PC-3 (cell line): ENCODE results near the gene LRP1B. TPM values are rescaled to one million over a fixed set of nuclear protein-coding genes. Genes with fewer than 3 reads are reported as not detected.

Source experiments
- ATAC-seq: fragments of 200-7000 bp; cut with Tn5 transposase; 2 replicates; pipeline ENCODE4 v1.9.1; 2020; ENCODE audit warnings: mild to moderate bottlenecking, moderate library complexity
- BruUV-seq: library from RNA; stranded (reverse); fragments of 400-500 nt; replicated peaks from 2 replicates; lab custom pipeline; 2021; lab: Mats Ljungman, UMichigan
- CTCF ChIA-PET: fragments of 300-600 bp; sonication (Branson Sonifier 250); formaldehyde crosslinking; loops from one replicate; lab custom pipeline; 2022; ENCODE audit warnings: antibody characterized with exemption; lab: Charles Lee
- POLR2A ChIA-PET: fragments of 300-600 bp; sonication (Branson Sonifier 250); formaldehyde crosslinking; loops from one replicate; lab custom pipeline; 2022; ENCODE audit warnings: antibody characterized with exemption; ENCODE audit not compliant: unreplicated experiment; lab: Charles Lee
- DNase-seq: peaks from one replicate; pipeline ENCODE4 v3.0.0-alpha.2; 2015
- H2AFZ ChIP-seq: fragments of 300-600 bp; sonication (generic); 2 replicates; pipeline ENCODE4 v1.6.0; 2016; ENCODE audit warnings: antibody characterized with exemption, low read length
- H3F3A ChIP-seq: fragments of 300-600 bp; sonication (generic); one replicate; pipeline ENCODE4 v1.6.0; 2017; ENCODE audit warnings: antibody characterized with exemption, low read length, control low read depth, mild to moderate bottlenecking; ENCODE audit not compliant: unreplicated experiment
- H3K27ac ChIP-seq: fragments of 300-600 bp; sonication (generic); 2 replicates; pipeline ENCODE4 v1.5.1; 2016; ENCODE audit warnings: mild to moderate bottlenecking, low read length
- H3K27me3 ChIP-seq: fragments of 300-600 bp; sonication (generic); 2 replicates; pipeline ENCODE4 v1.6.1; 2016; ENCODE audit warnings: low read length, mixed read lengths
- H3K36me3 ChIP-seq: fragments of 300-600 bp; sonication (generic); 2 replicates; pipeline ENCODE4 v1.6.1; 2016; ENCODE audit warnings: low read depth, mixed run types, low read length, mixed read lengths
- H3K4me1 ChIP-seq: fragments of 300-600 bp; sonication (generic); 2 replicates; pipeline ENCODE4 v1.5.1; 2016; ENCODE audit warnings: low read length; ENCODE audit not compliant: insufficient read depth
- H3K4me2 ChIP-seq: fragments of 300-600 bp; sonication (generic); 2 replicates; pipeline ENCODE4 v1.6.0; 2016; ENCODE audit warnings: low read length
- H3K4me3 ChIP-seq: fragments of 300-600 bp; sonication (generic); 2 replicates; pipeline ENCODE4 v1.5.1; 2016; ENCODE audit warnings: mild to moderate bottlenecking, low read length, mixed read lengths
- H3K79me2 ChIP-seq: fragments of 300-600 bp; sonication (generic); 2 replicates; pipeline ENCODE4 v1.6.1; 2017; ENCODE audit warnings: low read length, mixed read lengths
- H3K9ac ChIP-seq: fragments of 300-600 bp; sonication (generic); 2 replicates; pipeline ENCODE4 v1.6.0; 2016; ENCODE audit warnings: mild to moderate bottlenecking, low read length
- H3K9me2 ChIP-seq: fragments of 300-600 bp; sonication (generic); replicated peaks from 2 replicates; pipeline ENCODE4 v1.6.1; 2016; ENCODE audit warnings: mixed run types, low read length, mixed read lengths
- H3K9me3 ChIP-seq: fragments of 300-600 bp; sonication (generic); 2 replicates; pipeline ENCODE4 v1.6.1; 2016; ENCODE audit warnings: low read length, mixed read lengths
- H4K20me1 ChIP-seq: fragments of 300-600 bp; sonication (generic); 2 replicates; pipeline ENCODE4 v1.6.1; 2016; ENCODE audit warnings: low read length, mixed read lengths
- CTCF ChIP-seq: fragments of 300-600 bp; sonication (generic); conservative IDR thresholded peaks from 2 replicates; pipeline ENCODE4 v1.5.1; 2017; ENCODE audit warnings: antibody characterized with exemption, low read depth, mild to moderate bottlenecking, low read length
- EZH2 ChIP-seq: fragments of 300-600 bp; sonication (generic); IDR thresholded peaks from one replicate; pipeline ENCODE4 v1.6.1; 2017; ENCODE audit warnings: antibody characterized with exemption, mild to moderate bottlenecking, low read length; ENCODE audit not compliant: unreplicated experiment
- EZH2phosphoT487 ChIP-seq: fragments of 300-600 bp; sonication (generic); IDR thresholded peaks from 2 replicates; pipeline ENCODE4 v1.6.1; 2018; ENCODE audit warnings: mild to moderate bottlenecking, antibody characterized with exemption, low read length, borderline replicate concordance
- intact Hi-C: fragments of 100-400 bp; cut with micrococcal nuclease; formaldehyde crosslinking; loops from 2 replicates; pipeline ENCODE4 v1.9.0; 2023
- total RNA-seq: library from RNA; depleted of rRNA; stranded (reverse); fragments of >200 nt; gene quantifications from 2 replicates; pipeline ENCODE4 v1.2.3, GENCODE V29; 2014

The LRP1B gene
- total RNA-seq, 1 experiment from 2014 or later = 0.04 TPM

DNA sequence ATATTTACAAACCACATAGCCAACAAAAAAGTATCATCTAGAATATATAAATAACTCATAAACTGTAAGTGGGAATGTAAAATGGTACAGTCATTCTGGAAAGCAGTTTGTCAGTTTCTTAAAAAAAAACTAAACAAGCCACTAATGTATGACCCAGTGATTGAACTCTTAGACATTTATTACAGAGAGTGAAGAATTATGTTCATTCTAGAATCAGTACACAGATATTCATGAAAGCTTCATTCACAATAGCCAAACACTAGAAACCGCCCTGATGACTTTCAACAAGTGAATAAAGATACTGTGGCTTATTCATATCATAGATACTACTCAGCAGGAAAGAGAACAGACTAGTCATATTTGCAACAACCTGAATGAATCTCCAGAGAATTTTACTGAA is 1541.5 kb downstream of the LRP1B start:
- BruUV-seq = no TSS peak
- TF ChIP-seq EZH2 = no peak
- TF ChIP-seq CTCF = no peak
- TF ChIP-seq EZH2phosphoT487 = no peak

GRCh38 chr2:140586379-140586778 is 1544.4 kb downstream of the LRP1B start:
- peaks cover 11% of the 10 kb centered on the region; the same call in 1 of the 2 replicates for H3K4me1 ChIP-seq
- no peaks in the 10 kb centered on the region for H3K36me3 ChIP-seq
- POLR2A ChIA-PET = no interaction called here
- H3K4me3 ChIP-seq = no peak overlapping the region
- H3K9me2 ChIP-seq = no peaks in the 10 kb centered on the region
- no peak overlapping the region for H3K27ac ChIP-seq
- H3K4me2 ChIP-seq = no peak overlapping the region
- no peak for TF ChIP-seq EZH2
- TF ChIP-seq EZH2phosphoT487 = no peak
- peak; percentile 82 for TF ChIP-seq CTCF
- H3K9ac ChIP-seq = no peak overlapping the region
- H2AFZ ChIP-seq = no peak overlapping the region; the same call in 1 of the 2 replicates
- no peaks in the 10 kb centered on the region for H3K9me3 ChIP-seq
- H3K27me3 ChIP-seq = no peaks in the 10 kb centered on the region
- intact Hi-C loops = no loop called here
- no peaks in the 10 kb centered on the region for H3F3A ChIP-seq
- no peaks in the 10 kb centered on the region for H3K79me2 ChIP-seq
- CTCF ChIA-PET = no interaction called here
- no peaks in the 10 kb centered on the region for H4K20me1 ChIP-seq
- no TSS peak for BruUV-seq
- DNase-seq (peak; percentile 73), ATAC-seq (peak; percentile 88)

More for the DNA sequence above, 1541.5 kb downstream of the LRP1B start:
- Histone ChIP-seq H3K9ac (no peak overlapping the region), H3K9me3 (no peaks in the 10 kb centered on the region), H3K27ac (peak overlapping the region; percentile 19; the same call in 1 of the 2 replicates), H3K9me2 (no peaks in the 10 kb centered on the region), H3K27me3 (no peaks in the 10 kb centered on the region), H2AFZ (no peak overlapping the region), H3K4me3 (no peak overlapping the region), H3K36me3 (no peaks in the 10 kb centered on the region), H3K4me2 (no peak overlapping the region), H3K79me2 (no peaks in the 10 kb centered on the region), H3K4me1 (peaks cover 11% of the 10 kb centered on the region; the same call in 1 of the 2 replicates), H4K20me1 (no peaks in the 10 kb centered on the region), H3F3A (no peaks in the 10 kb centered on the region)
- CTCF ChIA-PET = no interaction called here
- intact Hi-C loops = no loop called here
- DNase-seq (peak; percentile 50), ATAC-seq (peak; percentile 53)
- POLR2A ChIA-PET = no interaction called here

GRCh38 chr2:140585016-140585415 is 1545.8 kb downstream of the LRP1B start:
- no peak overlapping the region for H3K4me2 ChIP-seq
- H3K79me2 ChIP-seq = no peaks in the 10 kb centered on the region
- no peaks in the 10 kb centered on the region for H3K9me3 ChIP-seq
- H3F3A ChIP-seq = no peaks in the 10 kb centered on the region
- no peak overlapping the region for H3K9ac ChIP-seq
- H3K9me2 ChIP-seq = no peaks in the 10 kb centered on the region
- DNase-seq (no peak), ATAC-seq (no peak)
- intact Hi-C loops = no loop called here
- no peak overlapping the region for H2AFZ ChIP-seq
- no peak overlapping the region for H3K27ac ChIP-seq
- ChIA-PET CTCF (no interaction called here), POLR2A (no interaction called here)
- no peaks in the 10 kb centered on the region for H3K36me3 ChIP-seq
- no TSS peak for BruUV-seq
- no peaks in the 10 kb centered on the region for H4K20me1 ChIP-seq
- no peaks in the 10 kb centered on the region for H3K27me3 ChIP-seq
- TF ChIP-seq EZH2 = no peak
- no peak for TF ChIP-seq CTCF
- no peak for TF ChIP-seq EZH2phosphoT487
- no peak overlapping the region for H3K4me3 ChIP-seq
- peaks cover 11% of the 10 kb centered on the region; the same call in 1 of the 2 replicates for H3K4me1 ChIP-seq
